ENCODE data around the gene FAM240B. TPM values are rescaled to one million over a fixed set of nuclear protein-coding genes. Genes with fewer than 3 reads are reported as not detected.
A peak's percentile ranks its signal among the peaks of the same experiment; 100 is the strongest.

FAM240B gene
- total RNA-seq, 4 donors from 2014 or later: not detected

GRCh38 chr9:38724754-38725153, 4.8 kb upstream of the FAM240B start:
- no peak for TF ChIP-seq CTCF (IDR thresholded peaks at IDR 0.05)
- TF ChIP-seq EP300 (IDR thresholded peaks at IDR 0.05): no peak
- TF ChIP-seq POLR2A (IDR thresholded peaks at IDR 0.05; ENCODE audit: low read depth): no peak
- no peak for TF ChIP-seq POLR2AphosphoS5 (IDR thresholded peaks at IDR 0.05)
- Histone ChIP-seq H3K27ac (replicated peaks in 1 of 4) (no peak overlapping the region), H3K36me3 (no peaks in the 10 kb centered on the region), H3K4me3 (no peak overlapping the region), H3K27me3 (no peaks in the 10 kb centered on the region), H3K9me3 (no peaks in the 10 kb centered on the region), H3K4me1 (no peaks in the 10 kb centered on the region)
- intact Hi-C loops (cut with DNase I): no loop called here
- whole genome bisulfite sequencing: 87% methylated on average over 10 of the region's 10 CpGs
- DNase-seq (ENCODE audit: extremely low spot score): no peak

GRCh38 chr9:38718148-38718547, 1.8 kb downstream of the FAM240B start:
- DNase-seq (ENCODE audit: extremely low spot score): no peak
- Histone ChIP-seq H3K27me3 (no peaks in the 10 kb centered on the region), H3K4me3 (no peak overlapping the region), H3K36me3 (no peaks in the 10 kb centered on the region), H3K4me1 (peaks cover 0 to 5% (median 0%) of the 10 kb centered on the region in 4 donors), H3K9me3 (no peaks in the 10 kb centered on the region), H3K27ac (replicated peaks in 1 of 4) (no peak overlapping the region)
- TF ChIP-seq POLR2A (IDR thresholded peaks at IDR 0.05; ENCODE audit: low read depth) (no peak), EP300 (IDR thresholded peaks at IDR 0.05) (no peak), CTCF (IDR thresholded peaks at IDR 0.05) (no peak), POLR2AphosphoS5 (IDR thresholded peaks at IDR 0.05) (no peak)
- 100% methylated on average over 1 of the region's 1 CpG for WGBS
- intact Hi-C loops (cut with DNase I): no loop called here

GRCh38 chr9:38715684-38716083, 4.2 kb downstream of the FAM240B start:
- Histone ChIP-seq H3K27ac (replicated peaks in 1 of 4) (no peak overlapping the region), H3K27me3 (no peaks in the 10 kb centered on the region), H3K4me1 (peaks cover 0 to 8% (median 0%) of the 10 kb centered on the region in 4 donors), H3K4me3 (no peak overlapping the region), H3K9me3 (no peaks in the 10 kb centered on the region), H3K36me3 (no peaks in the 10 kb centered on the region)
- 83% methylated on average over 2 of the region's 2 CpGs for WGBS
- DNase-seq (ENCODE audit: extremely low spot score): no peak
- intact Hi-C loops (cut with DNase I): no loop called here
- TF ChIP-seq POLR2AphosphoS5 (IDR thresholded peaks at IDR 0.05): no peak
- TF ChIP-seq POLR2A (IDR thresholded peaks at IDR 0.05; ENCODE audit: low read depth): no peak
- no peak for TF ChIP-seq EP300 (IDR thresholded peaks at IDR 0.05)
- no peak for TF ChIP-seq CTCF (IDR thresholded peaks at IDR 0.05)

GRCh38 chr9:38713426-38713825, 6.5 kb downstream of the FAM240B start:
- peaks cover 0 to 8% (median 0%) of the 10 kb centered on the region in 4 donors for H3K4me1 ChIP-seq
- H3K27me3 ChIP-seq: no peaks in the 10 kb centered on the region
- no peak for DNase-seq (ENCODE audit: extremely low spot score)
- intact Hi-C loops (cut with DNase I): no loop called here
- no peaks in the 10 kb centered on the region for H3K36me3 ChIP-seq
- WGBS: 70% methylated on average over 5 of the region's 5 CpGs
- TF ChIP-seq POLR2AphosphoS5 (IDR thresholded peaks at IDR 0.05) (peak in 1 of 2 donors; percentile 68), POLR2A (IDR thresholded peaks at IDR 0.05; ENCODE audit: low read depth) (no peak), CTCF (IDR thresholded peaks at IDR 0.05) (no peak), EP300 (IDR thresholded peaks at IDR 0.05) (no peak)
- no peak overlapping the region for H3K4me3 ChIP-seq
- H3K9me3 ChIP-seq: no peaks in the 10 kb centered on the region
- H3K27ac ChIP-seq (replicated peaks in 1 of 4): no peak overlapping the region

- intact Hi-C loops (cut with DNase I): no loop called here
- no peak overlapping the region for H3K4me3 ChIP-seq
- TF ChIP-seq CTCF (IDR thresholded peaks at IDR 0.05): no peak
- TF ChIP-seq POLR2A (IDR thresholded peaks at IDR 0.05; ENCODE audit: low read depth): no peak
- TF ChIP-seq POLR2AphosphoS5 (IDR thresholded peaks at IDR 0.05): no peak
- no peak for TF ChIP-seq EP300 (IDR thresholded peaks at IDR 0.05)
- H3K4me1 ChIP-seq: peaks cover 0 to 5% (median 0%) of the 10 kb centered on the region in 4 donors
- DNase-seq (ENCODE audit: extremely low spot score): no peak
- 56% methylated on average over 3 of the region's 3 CpGs for WGBS
- H3K36me3 ChIP-seq: no peaks in the 10 kb centered on the region
- no peak overlapping the region for H3K27ac ChIP-seq (replicated peaks in 1 of 4)
- H3K27me3 ChIP-seq: no peaks in the 10 kb centered on the region
- no peaks in the 10 kb centered on the region for H3K9me3 ChIP-seq
Measured at GRCh38 chr9:38708759-38709158, 11.2 kb downstream of the FAM240B start.
